Measurements from ENCODE around the gene ZNF177.

Gene ZNF177

DNA sequence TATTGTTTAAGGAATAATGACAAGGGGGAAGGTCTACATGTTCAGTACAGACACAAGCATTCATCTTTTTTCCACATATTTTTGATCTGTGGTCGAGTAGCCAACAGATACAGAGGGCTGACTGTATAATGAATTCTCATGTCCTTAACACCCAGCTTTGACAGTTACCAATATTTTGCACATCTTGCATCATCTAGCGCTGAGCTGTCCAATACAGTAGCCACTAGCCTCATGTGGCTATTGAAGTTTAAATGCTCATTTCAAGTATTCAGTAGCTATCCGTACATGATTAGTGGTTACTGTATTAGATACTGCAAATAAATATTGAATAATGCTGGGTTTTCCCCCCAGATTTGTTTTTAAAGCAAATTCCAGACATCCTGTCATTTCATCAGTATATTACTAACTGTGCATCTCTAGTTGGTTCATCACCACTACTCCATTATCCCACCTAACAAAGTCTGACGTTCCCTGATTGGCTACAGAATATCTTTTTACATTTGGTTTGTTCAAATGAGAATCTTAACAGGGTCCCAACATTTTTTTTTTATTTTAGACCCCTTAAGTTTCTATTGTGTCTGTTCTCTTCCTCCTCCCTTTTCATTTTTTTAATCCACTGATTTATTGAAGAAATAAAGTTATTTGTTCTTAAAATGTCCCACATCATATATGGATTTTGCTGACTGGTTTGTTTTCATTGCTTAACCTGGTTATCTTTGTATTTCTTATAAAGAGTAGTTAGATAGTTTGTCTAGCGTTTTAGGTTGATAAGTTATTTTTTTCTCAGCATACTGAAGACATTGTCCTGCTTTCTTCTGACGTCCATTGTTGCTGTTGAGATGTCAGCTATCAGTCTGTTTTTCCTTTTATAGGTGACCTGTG, 8.2 kb downstream of the ZNF177 start:
- H3K27ac ChIP-seq, result no peak overlapping the region
- TF ChIP-seq ZFX (IDR thresholded peaks at IDR 0.05), result no peak
- TF ChIP-seq, protein P1, sequence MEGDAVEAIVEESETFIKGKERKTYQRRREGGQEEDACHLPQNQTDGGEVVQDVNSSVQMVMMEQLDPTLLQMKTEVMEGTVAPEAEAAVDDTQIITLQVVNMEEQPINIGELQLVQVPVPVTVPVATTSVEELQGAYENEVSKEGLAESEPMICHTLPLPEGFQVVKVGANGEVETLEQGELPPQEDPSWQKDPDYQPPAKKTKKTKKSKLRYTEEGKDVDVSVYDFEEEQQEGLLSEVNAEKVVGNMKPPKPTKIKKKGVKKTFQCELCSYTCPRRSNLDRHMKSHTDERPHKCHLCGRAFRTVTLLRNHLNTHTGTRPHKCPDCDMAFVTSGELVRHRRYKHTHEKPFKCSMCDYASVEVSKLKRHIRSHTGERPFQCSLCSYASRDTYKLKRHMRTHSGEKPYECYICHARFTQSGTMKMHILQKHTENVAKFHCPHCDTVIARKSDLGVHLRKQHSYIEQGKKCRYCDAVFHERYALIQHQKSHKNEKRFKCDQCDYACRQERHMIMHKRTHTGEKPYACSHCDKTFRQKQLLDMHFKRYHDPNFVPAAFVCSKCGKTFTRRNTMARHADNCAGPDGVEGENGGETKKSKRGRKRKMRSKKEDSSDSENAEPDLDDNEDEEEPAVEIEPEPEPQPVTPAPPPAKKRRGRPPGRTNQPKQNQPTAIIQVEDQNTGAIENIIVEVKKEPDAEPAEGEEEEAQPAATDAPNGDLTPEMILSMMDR (conservative IDR thresholded peaks at IDR 0.05), result no peak

GRCh38 chr19:9381361-9381785, 18.6 kb downstream of the ZNF177 start:
- H3K27ac ChIP-seq, result no peak overlapping the region
- TF ChIP-seq ZFX (IDR thresholded peaks at IDR 0.05), result no peak
- TF ChIP-seq, protein P1 (conservative IDR thresholded peaks at IDR 0.05), result no peak

DNA sequence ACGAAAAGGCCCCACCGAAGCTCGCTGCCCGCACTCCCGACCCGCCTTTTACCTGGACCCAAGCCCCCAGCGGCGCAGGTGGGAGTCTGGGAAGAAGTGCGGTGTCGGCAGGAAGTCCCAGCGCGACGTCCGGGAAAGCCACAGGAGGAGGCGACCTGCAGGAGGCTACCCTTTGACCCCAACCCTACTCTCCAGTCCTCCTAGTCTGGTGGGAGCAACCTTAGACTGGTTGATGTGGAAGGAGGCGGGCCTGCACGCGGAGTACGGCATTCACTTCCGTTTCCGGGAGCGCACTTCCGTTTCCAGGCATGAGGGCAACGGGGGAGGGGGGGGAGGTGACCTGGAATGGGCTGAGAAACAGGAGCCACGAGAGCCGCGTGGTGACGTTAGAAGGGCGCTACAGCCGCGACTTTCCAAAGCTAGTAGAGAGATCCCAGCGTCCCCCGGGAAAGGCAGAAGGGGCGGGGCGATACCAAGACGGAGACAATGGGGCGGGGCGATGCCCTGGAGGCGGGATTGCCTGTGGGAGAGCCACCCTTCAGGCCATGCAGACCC, 44.1 kb downstream of the ZNF177 start:
- TF ChIP-seq, protein P1 (conservative IDR thresholded peaks at IDR 0.05), result no peak
- TF ChIP-seq ZFX (IDR thresholded peaks at IDR 0.05), result no peak
- H3K27ac ChIP-seq, result peak overlapping the region; percentile 36

- TF ChIP-seq, protein P1 (conservative IDR thresholded peaks at IDR 0.05), result no peak
- H3K27ac ChIP-seq, result no peak overlapping the region
These were observed 45.0 kb downstream of the ZNF177 start for GRCh38 chr19:9407827-9408226.

GRCh38 chr19:9413240-9413954, 50.6 kb downstream of the ZNF177 start:
- TF ChIP-seq, protein P1 (conservative IDR thresholded peaks at IDR 0.05), result no peak
- no peak for TF ChIP-seq ZFX (IDR thresholded peaks at IDR 0.05)

DNA sequence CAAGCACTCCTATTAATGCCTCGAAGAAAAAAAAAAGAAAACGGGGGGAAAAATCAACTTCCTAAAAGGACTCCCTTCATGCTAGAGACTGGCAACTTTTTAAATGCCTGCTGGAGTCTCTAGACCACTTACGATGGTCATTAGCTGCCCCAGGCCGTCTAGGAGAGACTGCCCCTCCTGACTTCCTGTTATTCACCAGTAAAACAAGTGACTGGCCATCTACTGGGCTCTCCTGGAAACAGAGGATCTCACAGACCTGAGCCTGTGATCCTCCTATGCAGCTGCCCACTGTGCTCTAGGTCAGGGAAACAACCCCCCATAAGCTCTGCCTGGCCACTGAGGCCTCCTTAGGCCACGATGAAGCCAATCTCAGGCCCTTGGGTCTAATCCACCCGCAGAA, 65.1 kb downstream of the ZNF177 start:
- no peak overlapping the region for H3K27ac ChIP-seq
- TF ChIP-seq, protein P1 (conservative IDR thresholded peaks at IDR 0.05), result no peak
- no peak for TF ChIP-seq ZFX (IDR thresholded peaks at IDR 0.05)

More at GRCh38 chr19:9413240-9413954, 50.6 kb downstream of the ZNF177 start:
- H3K27ac ChIP-seq, result no peak overlapping the region

- H3K27ac ChIP-seq, result no peak overlapping the region
- TF ChIP-seq, protein P1 (conservative IDR thresholded peaks at IDR 0.05), result no peak
These were observed 67.6 kb downstream of the ZNF177 start for GRCh38 chr19:9430444-9430843.
